NK-92 (cell line): ENCODE data around the gene STXBP5L.
"Not testable (repeated sequence)": the region's sequence is repeated elsewhere in the genome, so short reads cannot be mapped to it uniquely, and the experiment has no call there.

Source experiments
- DNase-seq: peaks from one replicate; lab custom pipeline; 2025; ENCODE audit not compliant: unreplicated experiment; lab: John Stamatoyannopoulos, UW

STXBP5L gene

DNA sequence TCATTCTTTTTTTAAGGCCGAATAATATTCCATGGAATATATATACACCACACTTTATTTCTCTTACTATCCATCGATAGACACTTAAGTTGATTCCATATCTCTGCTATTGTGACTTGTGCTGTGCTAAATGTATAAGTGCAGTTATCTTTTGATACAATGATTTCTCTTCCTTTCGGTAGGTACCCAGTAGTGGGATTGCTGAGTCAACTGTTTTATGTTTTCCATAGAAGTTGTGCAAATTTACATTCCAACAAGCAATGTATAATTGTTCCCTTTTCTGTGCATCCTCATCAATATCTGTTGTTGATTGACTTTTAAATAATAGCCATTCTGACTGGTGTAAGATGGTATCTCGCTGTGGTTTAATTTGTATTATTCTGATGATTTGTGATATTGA lies 81.0 kb downstream of the STXBP5L start:
- no peak for DNase-seq

DNA sequence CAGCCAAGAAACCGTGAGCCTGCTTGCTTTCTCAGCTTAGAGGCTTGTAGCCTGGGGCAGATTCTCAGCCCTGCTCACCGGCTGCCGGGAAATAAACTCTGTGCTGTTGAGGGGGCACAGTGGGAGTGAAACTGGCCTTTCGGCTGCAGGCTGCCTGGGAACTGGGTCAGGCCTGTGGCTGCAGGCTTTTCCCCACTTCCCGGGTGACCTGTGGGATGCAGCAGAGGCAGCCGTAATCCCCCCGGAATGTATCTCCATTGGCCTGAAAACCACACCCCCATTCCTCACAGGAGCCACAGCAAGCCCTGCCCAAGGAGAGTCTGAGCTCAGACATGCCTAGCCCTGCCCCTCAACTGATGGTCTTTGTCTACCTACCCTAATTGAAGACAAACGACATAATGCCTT lies 110.9 kb downstream of the STXBP5L start:
- DNase-seq = no peak

DNA sequence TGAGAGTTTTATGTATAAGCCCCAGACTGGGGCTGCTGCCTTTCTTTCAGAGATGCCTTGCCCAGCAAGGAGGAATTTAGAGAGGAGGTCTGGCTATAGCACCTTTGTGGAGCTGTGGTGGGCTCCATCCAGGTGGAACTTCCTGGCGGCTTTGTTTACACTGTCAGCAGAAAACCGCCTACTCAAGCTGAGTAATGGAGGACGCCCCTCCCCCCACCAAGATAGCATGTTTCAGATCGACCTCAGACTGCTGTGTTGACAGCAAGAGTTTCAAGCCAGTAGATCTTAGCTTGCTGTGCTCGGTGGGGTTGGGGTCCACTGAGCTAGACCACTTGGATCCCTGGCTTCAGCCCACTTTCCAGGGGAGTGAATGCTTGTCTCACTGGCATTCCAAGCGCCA lies 155.6 kb downstream of the STXBP5L start:
- no peak for DNase-seq

DNA sequence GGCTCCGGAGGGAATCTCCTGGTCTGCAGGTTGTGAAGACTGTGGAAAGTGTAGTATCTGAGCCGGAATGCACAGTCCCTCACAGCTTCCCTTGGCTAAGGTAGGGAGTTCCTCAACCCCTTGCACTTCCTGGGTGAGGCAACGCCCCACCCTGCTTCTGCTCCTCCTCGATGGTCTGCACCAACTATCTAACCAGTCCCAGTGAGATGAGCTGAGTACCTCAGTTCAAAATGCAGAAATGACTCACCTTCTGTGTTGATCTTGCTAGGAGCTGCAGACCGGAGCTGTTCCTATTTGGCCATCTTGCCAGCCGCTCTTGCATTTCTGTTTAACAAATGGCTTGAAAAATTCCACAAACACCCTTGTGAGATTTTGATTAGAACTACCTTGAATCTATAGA lies 156.1 kb downstream of the STXBP5L start:
- DNase-seq = no peak

DNA sequence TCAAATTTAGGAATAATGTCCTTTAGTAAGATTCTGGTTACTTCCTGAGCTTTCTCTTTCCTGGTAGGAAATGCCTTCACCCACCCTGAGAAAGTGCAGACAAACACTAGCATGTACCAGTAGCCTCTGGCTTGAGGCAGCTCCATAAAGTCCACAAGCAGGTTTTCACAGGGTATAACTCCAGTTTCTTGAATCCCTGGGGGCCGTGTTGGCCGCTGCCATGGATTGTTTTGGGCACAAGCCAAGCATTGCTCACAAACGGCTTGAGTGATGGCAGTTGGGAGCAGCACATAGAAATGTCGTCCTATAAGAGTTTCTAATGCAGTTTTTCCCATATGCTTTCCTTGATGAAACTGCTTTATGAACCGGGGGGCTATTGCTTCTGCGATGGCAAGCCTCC lies 164.1 kb downstream of the STXBP5L start:
- DNase-seq = no peak

DNA sequence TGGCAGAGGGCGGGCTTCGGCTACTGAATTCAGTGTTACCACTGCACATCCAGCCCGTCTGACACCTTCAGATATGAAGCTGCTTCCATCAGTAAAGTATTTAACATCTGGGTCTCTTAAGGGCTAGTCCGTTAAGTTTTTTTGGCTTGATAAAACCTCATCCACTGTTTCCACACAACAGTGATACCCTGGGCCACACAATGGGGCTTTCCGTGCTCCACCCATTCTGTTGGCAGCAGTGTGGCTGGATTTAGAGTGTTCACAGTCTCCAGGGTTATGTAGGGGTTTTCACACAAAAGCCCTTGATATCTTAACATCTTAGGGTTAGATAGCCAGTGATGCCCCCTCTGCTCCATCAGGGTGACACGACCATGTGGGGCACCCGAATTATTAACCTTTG lies 165.0 kb downstream of the STXBP5L start:
- no peak for DNase-seq

DNA sequence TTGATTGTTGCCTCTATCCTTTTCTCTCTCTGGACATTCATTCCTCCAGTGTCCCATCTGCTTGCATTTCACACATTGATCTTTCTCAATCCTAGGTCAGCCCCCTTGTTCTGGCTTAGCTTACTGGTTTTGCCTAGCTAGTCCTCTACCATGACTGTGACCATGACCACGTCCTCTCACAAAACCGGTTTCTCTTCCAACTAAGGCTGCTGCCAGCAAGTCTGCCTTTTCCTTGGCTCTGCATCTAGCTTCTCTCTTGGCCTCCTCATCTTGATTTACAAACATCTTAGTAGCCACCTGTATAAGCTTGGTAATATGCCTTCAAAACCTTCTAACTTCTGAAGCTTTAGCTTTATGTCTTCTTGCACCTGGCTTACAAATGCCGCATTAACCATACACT lies 167.2 kb downstream of the STXBP5L start:
- DNase-seq = no peak

DNA sequence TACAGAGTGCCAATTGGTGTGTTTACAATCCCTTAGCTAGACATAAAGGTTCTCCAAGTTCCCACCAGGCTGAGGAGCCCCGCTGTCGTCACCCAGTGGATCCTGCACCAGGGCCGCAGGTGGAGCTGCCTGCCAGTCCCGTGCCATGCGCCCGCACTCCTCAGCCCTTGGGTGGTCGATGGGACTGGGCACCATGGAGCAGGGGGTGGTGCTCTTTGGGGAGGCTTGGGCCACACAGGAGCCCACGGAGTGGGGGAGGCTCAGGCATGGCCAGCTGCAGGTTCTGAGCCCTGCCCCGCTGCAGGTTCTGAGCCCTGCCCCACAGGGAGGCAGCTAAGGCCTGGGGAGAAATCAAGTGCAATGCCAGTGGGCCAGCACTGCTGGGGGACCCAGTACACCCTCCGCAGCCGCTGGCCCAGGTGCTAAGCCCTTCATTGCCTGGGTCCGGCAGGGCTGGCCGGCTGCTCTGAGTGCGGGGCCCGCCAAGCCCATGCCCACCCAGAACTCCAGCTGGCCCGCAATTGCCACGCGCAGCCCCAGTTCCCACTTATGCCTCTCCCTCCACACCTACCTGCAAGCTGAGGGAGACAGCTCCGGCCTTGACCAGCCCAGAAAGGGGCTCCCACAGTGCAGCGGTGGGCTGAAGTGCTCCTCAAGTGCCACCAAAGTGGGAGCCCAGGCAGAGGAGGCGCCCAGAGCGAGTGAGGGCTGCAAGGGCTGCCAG lies 170.5 kb downstream of the STXBP5L start:
- not testable (repeated sequence) for DNase-seq

DNA sequence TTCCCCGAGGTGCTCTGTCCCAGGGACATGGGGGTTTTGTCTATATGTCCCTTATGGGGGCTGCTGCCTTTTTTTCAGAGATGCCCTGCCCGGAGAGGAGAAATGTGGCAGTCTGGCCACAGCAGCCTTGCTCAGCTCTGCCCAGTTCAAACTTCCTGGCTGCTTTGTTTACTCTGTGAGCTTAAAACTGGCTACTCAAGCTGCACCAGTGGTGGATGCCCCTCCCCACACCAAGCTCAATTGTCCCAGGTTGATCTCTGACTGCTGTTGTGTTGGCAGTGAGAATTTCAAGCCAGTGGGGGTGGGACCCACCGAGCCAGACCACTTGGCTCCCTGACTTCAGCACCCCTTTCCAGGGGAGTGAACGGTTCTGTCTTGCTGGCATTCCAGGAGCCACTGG lies 188.9 kb downstream of the STXBP5L start:
- DNase-seq = no peak

DNA sequence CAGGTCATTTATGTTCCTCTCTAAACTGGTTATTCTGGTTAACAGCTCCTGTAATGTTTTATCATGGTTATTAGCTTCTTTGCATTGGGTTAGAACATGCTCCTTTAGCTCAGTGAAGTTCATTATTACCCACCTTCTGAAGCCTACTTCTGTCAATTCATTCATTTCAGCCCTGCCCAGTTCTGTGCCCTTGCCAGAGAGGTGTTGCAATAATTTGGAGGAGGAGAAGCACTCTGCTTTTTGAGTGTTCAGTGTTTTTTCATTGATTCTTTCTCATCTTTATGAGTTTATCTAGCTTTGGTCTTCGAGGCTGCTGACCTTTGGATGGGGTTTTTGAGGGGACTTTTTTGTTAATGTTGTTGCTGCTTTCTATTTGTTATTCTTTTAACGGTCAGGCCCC lies 203.1 kb downstream of the STXBP5L start:
- not testable (repeated sequence) for DNase-seq

DNA sequence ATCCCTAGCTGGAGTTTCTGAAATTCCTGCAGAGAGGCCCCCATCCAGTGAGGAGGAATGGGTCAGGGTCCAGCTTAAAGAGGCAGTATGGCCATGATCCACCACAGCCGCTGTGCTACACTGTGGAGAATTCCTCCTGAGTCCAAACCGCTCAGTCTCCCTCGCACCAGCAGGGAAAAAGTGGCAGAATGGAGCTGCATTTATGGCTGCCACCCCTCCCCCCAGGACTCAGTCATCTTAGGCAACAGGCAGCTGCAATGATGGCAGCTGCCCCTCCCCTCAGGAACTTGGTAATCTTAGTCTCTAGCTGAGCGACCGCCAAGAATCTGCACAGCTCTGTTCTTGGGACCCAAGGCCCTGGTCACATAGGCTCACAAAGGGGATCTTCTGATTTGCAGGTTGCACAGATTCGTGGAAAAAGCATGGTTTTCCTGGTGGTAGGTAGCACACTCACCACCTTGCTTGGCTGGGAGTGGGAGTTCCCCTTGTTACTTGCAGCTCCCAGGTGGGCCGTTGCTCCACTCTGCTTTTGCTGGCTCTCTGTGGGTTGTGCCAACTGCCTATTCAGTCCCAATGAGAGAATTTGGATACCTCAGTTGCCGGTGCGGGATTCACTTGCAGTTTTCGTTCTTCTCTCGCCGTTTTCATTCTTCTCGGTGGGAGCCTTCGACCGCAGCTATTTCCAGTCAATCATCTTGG lies 204.1 kb downstream of the STXBP5L start:
- DNase-seq = no peak

DNA sequence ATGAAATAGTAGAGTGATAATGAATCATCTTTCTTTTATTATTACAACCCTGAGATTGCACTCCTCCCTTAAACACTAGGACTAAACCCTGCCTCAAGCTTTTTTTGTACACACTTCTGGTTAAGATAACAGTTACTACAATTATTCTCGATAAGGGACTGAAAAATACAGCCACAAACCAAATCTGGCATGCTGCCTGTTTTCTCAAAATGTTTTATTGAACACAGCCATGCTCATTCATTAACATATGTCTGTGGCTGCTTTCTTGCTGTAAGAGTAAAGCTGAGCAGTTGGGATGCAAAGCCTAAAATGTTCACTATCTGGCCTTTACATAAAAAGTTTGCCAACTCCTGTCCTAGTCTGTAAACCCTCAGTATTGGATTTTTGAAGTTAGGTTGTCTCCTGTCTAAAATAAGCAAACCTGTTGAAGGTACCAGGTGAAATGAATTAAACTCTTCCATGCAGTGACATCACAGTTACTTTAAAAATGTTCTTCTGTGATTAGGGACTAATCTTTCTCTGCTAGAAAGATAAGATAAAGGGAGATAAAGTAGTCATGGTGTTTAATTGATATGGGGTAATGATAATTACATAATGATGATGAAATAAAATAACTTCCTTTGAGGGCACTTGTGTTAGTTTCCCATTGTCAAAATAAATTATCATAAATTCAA lies 218.2 kb downstream of the STXBP5L start:
- no peak for DNase-seq

DNA sequence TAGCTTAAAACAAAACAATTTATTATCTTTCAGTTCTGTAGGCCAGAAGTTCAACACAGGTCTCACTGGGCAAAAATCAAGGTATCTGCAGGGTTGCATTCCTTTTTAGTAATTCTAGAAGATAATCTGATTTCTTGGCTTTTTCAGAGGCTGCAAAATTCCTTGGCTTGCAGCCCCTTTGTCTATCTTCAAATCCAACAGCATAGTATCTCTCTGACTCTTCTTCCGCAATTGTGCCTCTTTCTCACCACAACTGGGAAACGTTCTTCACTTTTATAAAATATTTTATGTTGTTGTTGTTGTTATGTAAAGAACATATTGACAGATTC lies 218.7 kb downstream of the STXBP5L start:
- no peak for DNase-seq

DNA sequence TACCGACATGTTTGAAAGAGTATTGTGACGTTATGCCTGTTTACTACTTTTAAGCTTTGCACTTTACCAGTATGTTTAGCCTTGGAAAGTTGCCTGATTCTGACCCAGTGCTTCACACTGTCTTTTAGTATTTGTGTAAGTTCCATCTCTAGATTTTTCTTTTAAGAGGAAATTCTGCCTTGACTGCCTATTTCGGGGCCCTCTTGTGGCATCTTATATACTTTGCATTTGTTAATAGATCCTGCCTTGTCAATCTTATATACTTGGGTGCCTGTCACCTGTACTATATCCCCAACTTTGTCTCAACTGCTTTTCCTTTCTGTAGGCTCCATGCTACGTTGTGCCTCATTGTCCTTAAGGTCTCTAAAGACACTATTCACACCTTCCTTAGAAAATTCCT lies 244.6 kb downstream of the STXBP5L start:
- DNase-seq = no peak

DNA sequence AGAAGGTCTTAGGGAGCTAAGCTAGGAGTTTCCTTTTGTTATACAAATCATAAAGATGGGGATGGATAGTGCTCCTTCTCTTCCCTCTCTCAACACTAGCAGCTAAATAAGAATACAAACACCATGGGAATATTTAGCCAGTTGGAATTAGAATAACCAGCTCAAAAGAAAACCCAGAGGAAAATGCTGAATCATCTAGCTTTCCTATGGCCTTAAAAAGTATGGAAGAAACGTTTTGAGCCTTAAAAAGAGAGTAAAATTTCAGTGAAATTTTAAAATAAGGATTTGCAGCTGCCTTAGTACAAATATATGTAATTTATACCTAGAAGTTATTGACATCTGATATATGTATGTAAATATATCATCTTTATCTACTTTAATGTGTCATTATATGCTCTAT lies 245.8 kb downstream of the STXBP5L start:
- no peak for DNase-seq

DNA sequence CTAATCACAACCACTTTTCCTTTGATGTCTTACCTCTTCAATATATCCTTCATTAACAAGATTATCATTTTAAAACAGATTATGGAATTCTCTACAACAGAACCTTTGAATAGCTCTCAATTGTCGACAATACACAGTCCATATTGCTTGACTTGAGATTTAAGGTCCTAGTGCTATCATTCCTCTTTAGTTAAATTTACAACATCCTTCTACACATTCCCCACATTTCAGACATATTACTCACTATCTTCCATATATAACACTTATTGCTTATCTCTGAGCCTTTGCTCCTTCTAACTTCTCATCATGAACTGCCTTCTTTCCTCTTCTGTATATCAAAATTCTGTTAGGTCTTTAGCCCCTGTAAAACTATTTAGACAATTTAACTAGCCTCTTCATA lies 247.0 kb downstream of the STXBP5L start:
- no peak for DNase-seq

DNA sequence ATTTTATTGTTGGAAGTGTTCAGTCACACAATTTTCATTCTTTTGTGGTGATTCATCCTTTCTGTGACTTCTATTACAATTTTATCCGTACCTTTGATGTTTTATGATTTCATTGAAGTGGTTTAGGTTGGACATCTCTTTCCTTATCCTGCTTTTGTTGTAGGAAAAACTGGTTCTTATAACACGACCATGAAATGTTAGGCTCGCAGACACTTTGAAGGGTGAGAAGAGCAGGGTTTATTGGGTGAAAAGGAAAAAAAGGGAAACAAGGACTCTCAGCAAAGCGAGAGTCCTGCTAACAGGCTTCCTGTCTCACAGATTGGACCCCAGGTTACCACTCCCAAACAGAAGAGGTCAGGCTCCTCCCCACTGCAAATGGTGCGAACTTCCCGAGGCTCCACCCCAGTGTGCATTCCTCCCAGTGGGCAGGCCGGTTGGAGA lies 257.4 kb downstream of the STXBP5L start:
- DNase-seq = no peak

DNA sequence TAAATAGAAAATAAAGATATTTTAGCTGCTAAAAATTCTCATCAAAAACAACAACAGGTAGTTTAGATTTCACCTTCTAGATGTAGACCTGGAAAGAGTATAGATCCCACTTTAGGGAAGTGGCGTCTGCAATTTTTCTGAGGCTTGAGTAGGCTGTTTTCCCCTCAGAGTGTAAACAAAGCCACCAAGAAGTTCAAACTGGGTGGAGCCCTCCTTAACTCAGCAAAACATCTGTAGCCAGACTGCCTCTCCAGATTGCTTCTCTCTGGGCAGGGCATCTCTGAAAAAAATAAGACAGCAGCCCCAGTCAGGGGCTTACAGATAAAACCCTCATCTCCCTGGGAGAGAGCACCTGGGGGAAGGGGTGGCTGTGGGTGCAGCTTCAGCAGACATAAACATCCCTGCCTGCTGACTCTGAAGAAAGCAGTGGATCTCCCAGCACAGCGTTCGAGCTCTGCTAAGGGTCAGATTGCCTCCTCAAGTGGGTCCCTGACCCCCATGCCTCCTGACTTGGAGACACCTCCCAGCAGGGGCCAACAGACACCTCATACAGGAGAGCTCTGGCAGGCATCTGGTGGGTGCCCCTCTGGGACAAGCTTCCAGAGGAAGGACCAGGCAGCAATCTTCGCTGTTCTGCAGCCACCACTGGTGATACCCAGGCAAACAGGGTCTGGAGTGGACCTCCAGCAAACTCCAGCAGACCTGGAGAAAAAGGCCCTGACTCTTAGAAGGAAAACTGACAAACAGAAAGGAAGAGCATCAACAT lies 259.6 kb downstream of the STXBP5L start:
- DNase-seq = no peak

DNA sequence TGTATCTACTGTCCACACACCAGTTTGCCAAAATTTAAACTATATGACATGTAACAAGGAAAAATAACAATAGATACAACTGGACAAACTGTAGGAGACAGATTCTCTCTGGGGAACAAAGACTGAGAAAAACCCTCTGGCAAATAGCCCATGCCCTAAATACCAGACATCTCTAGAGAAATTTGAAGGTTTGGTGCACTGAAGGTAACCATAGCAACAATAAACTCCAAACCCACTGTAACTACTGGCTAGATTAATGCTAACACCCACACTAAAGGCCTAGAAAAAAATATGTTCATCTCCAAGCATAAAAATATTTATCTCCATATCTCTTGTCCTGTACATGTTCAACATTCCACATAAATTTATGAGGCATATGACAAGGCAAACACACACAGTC lies 267.1 kb downstream of the STXBP5L start:
- no peak for DNase-seq

DNA sequence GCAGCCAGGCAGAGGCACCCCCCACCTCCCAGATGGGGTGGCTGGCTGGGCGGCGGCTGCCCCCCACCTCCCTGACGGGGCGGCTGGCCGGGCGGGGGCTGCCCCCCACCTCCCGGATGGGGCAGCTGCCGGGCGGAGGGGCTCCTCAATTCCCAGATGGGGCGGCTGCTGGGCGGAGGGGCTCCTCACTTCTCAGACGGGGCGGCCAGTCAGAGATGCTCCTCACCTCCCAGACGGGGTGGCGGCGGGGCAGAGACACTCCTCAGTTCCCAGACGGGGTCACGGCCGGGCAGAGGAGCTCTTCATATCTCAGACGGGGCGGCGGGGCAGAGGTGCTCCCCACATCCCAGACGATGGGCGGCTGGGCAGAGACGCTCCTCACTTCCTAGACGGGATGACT lies 282.6 kb downstream of the STXBP5L start:
- not testable (repeated sequence) for DNase-seq

DNA sequence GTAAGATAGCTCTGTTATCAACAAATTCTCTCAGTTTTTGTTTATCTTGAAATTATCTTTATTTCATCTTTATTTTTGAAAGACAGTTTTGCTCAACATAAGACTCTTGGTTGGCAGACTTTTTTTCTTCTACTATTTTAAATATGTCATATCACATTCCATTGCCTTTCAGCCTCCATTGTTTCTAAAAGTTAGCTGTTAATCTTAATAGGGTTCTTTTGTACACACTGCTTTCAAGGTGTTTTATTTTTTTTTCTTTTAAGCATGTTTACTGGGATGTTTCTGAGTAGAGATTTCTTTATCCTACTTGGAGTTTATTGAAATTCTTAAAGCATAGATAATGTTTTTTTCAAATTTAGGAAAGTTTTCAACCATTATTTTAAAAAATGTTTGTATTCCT lies 294.6 kb downstream of the STXBP5L start:
- no peak for DNase-seq

DNA sequence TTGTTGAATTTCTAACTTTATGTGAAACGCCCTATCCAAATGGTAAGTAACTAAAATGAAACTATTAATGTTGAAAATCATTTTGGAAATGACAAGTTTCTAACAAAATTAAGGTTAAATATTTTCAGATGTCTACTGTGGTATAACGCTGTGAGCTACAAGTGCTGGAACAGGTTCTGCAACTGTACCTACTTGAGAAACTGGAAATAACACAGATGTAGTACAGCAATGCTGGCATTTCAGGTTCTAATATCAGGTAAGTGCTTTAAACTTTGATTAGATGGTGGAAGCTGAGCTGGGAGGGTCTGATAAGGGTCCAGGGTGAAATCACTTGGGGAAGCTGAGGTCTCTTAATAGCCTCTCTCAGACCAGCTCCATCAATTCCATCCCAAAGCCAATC lies 315.1 kb downstream of the STXBP5L start:
- DNase-seq = no peak
